NCI-H2107 treated with DMSO at 0.1 percent for 48 hours (cell line): ENCODE data around the gene EIF4A3.
"Not testable (repeated sequence)": the region's sequence is repeated elsewhere in the genome, so short reads cannot be mapped to it uniquely, and the experiment has no call there.

ENCODE experiments used
- DNase-seq: peaks from one replicate; lab custom pipeline; 2025; ENCODE audit not compliant: unreplicated experiment; lab: John Stamatoyannopoulos, UW

Gene EIF4A3

GRCh38 chr17:80173126-80173525 is 26.2 kb upstream of the EIF4A3 start:
- no peak for DNase-seq

DNA sequence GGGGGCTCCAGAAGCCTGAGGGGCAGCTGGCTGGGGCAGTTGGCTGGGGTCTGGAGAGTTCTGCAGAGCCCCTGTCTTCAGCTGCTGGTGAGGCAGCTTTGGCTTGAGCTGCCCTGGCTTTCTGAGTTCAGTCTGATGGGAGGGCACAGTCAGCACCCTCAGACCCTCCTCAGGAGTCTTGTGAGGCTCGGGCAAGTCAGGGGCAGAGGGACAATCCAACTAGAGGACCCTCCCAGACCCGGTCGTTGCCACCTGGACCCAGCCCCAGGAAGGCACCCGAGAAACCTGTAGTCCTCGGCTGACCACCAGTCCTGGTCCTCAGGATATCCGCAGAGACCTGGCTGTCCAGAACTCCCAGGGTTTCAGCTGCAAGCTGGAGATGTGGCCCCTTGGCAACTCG is 24.8 kb upstream of the EIF4A3 start:
- no peak for DNase-seq

DNA sequence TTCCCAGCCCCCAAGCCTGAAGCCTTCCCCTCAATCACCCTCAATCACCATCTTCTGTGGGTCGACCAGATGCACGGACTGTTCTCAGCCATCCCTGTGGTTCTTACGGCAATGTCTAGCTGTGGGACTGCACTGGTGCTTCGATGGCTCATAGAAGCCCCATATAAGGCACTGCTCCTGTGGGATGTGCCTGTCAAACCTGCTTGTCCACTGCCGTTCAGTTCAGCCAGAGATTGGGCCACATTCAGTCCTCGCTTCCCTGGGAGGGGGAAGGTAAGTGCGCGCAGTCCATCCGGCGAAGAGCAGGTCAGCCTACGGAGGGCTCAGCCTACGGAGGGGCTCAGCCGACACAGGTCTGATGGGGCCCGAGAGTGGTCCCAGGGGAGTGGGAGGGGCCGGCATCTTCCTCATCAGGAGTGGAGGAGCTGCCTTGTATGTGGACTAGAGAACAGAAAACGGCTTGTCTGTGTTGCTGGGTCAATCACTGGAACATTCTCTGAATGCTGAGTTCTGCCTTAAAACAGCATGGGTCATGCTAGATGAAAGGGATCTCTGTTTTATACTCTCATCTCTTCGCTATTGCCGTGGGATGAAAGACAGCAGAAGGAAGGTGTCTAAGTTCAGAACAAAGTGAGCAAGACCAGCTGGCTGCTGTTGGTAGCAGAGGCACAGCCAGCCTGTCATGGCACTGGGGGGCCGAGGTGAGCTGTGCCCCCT is 23.0 kb upstream of the EIF4A3 start, which contains the start of gene CARD14:
Gene CARD14 (plus strand): TSS at position 247 of the 717 bp plus-strand sequence. CDS start 11,409 bp downstream, outside the sequence.
- DNase-seq: no peak

DNA sequence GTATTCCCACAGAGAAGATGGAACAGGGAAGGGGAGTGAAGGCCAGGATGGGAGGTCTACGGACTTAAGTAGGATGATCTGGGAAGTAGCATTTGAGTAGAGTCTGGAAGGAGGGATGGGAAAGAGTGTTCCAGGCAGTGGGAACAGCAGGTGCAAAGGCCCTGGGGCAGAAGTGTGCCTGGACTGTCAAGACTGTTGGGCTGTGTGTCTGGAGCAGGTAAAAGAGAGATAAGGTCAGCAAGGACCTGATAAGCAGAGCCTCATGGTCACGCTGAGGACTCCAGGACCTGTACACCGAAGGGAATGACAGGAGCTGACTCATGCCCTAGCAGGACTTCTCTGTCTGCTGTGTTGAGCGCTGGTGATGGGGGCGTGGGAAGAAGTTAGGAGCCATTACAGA is 22.2 kb upstream of the EIF4A3 start:
- no peak for DNase-seq

DNA sequence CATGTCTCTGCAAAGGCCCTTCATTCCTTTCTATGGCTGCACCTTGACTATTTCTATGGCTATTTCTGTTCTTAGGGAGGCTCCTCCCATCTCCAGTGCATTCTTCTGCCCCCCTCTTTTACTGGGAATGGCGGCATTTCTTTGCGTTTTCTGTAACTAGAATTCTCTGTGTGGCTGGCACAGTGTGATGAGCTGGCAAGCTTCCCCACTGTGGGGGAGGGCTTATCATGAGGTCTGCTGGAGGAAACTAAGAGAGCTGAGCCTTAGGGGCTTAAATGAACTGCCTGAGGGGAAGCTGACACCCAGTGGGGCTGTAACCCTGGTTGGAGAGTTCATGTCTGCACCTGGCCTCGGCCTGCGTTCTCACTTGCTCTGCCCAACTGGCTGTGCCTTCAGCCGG is 21.4 kb upstream of the EIF4A3 start:
- no peak for DNase-seq

- DNase-seq: no peak
Observed at GRCh38 chr17:80166446-80166845, 19.5 kb upstream of the EIF4A3 start.

DNA sequence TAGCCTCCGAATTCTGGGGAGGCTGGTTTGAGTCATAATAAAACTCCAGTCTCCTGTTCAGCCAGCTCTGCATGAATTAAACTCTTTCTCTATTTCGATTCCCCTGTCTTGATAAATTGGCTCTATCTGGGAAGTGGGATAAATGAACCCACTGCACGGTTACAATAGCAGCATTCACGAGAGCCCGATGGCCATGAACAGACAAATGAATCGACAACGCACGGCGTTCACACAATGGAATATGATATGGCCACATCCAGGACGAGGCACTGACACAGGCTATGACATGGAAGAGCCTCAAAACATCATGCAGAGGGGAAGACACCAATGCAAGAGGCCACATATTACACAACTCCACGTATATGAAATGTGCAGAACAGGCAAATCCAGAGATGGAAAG is 17.3 kb upstream of the EIF4A3 start:
- no peak for DNase-seq

DNA sequence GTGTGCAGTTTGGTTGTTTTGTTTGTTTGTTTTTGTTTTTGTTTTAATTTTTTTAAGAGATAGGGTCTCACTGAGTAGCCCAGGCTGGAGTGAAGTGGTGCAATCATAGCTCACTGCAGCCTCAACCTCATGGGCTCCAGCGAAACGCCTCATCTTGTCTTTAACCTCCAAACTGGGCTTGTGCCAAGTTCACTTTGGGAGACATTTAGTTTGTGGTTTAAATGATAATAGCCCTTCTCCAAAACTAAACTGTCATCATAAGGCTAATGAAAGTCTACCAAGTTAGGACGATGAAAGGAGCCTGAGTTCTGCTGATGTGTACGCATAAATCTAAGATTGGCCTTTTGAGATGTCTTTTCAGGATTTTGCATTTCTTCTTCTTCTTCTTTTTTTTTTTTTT is 16.4 kb upstream of the EIF4A3 start:
- DNase-seq: no peak

DNA sequence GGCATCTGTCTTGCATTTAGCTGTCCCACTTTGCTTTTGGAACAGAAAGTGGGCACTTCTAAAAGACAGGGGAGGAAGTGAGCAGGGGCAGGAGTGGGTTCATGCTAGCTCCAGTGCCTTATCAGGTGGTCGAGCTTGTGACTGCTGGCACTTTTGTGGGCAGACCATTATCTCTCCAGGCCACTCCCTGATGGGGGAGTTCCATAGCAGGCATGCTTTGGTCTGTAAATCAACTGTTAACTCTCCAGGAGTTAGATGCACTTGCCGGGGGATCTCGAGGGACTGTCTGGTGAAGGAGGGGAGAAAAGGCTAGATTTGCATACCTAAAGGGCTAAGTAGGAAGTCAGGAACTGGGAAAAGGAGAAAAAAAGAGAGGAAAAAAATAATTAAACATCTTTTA is 13.6 kb upstream of the EIF4A3 start:
- no peak for DNase-seq

- no peak for DNase-seq
Observed at GRCh38 chr17:80158846-80159245, 11.9 kb upstream of the EIF4A3 start.

DNA sequence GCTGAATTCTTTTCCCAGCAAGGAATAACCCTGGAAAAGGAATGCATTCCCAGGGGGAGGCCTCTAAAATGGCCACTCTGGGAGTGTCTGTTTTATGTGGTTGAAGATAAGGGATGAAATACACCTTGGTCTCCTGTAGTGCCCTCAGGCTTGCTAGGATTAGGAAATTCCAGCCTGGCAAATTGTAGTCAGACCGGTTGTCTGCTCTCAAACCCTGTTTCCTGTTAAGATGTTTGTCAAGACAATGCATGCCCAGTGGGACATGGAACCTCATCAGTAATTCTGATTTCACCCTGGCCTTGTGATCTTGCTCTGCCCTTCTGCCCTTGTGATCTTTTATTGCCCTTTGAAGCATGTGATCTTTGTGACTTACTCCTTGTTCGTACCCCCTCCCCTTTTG is 8.7 kb upstream of the EIF4A3 start:
- not testable (repeated sequence) for DNase-seq

GRCh38 chr17:80154166-80154565 is 7.2 kb upstream of the EIF4A3 start:
- DNase-seq: no peak

- DNase-seq: no peak
Observed at GRCh38 chr17:80153004-80153403, 6.1 kb upstream of the EIF4A3 start.

- no peak for DNase-seq
Observed at GRCh38 chr17:80152081-80152702, 5.3 kb upstream of the EIF4A3 start.

- no peak for DNase-seq
Observed at GRCh38 chr17:80151333-80151732, 4.4 kb upstream of the EIF4A3 start.

- DNase-seq: no peak
Observed at GRCh38 chr17:80146121-80147034, 550 bp downstream of the EIF4A3 start.

DNA sequence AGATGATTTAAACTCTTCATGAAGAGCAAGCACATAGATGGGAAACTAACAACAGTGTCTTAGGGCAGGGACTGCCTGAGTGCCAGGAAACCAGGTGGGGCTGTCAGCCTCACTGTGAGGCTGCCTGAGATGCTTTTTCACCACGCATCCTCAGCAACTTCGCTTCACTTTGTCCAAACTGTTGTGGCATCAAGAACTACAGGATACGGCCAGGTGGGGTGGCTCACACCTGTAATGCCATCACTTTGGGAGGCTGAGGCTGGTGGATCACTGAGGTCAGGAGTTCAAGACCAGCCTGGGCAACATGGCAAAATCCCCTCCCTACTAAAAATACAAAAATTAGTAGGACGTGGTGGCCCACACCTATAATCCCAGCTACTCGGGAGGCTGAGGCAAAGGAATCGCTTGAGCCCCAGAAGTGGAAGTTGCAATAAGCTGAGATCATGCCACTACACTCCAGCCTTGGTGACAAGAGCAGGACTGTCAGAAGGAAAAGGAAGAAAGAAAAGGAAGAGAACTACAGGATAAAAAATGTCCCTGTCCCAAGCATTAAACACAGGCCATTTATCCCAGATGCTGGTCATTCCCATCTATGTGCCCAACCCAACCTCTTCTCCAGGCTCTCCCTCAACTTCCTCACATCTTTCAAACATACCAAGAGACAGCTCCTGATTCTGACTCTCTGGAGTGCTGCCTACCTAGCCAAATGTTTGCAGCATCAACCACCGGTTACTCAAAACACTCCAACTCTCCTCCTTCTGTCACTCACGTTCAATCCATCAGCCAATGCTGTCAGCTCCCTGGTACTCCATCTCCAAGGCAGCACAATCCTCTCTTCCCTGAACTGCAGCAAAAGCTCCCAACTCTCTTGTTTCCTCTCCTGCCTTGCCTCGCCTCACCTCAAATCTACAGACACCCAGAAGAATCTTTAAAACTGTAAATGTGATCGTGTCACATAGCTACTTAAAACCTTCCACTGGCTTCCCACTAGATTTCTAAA is 1.6 kb downstream of the EIF4A3 start:
- no peak for DNase-seq

DNA sequence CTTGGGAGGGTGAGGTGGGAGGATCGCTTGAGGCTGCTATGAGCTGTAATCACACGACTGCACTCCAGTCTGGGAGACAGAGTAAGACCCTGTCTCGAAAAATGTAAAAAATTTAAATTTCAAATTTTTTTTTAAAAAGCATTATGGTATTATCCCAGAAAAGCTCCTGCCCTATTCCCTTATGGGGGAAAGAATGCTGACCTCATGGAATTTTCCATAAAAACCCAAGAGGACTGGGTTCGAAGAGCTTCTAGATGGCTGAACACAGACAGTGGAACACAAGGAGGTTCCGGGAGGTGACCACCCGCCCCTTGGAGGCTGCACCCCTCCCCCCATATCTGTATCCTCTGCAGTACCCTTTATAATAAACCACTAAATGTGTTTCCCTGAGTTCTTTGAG is 4.0 kb downstream of the EIF4A3 start:
- DNase-seq: no peak

- no peak for DNase-seq
Observed at GRCh38 chr17:80141463-80142165, 5.3 kb downstream of the EIF4A3 start.

DNA sequence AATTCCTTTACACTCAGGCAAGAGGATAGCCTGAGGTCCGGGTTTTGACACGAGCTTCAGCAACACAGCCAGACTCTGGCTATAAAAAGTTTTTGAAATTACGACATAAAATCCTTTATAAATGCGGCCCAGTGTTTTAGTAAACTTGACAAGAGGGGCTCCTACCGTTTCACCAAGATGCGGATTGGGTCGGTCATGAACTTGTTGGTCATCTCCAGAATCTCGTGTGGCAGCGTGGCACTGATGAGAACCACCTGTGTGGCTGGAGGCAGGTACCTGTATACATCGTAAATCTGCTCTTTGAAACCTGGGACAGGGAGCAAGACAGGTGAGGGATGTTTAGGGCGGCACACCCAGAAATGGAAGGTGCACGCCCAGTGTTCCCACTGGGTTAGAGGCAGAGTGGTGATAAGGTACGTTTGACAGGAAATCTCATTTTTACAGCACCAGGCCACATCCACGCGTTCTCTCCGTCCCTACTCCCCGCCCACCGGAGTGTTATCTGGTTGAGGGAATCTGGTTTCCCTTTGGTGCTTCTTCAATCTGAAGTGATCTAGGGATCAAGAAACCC is 8.0 kb downstream of the EIF4A3 start:
- DNase-seq: no peak
